Thyroid gland (tissue), 4 donors: ENCODE data around the gene FHIT. TPM values are rescaled to one million over a fixed set of nuclear protein-coding genes. Genes with fewer than 3 reads are reported as not detected.

ENCODE experiments used
- DNase-seq, 2 donors: peaks; one replicate each; pipeline ENCODE4 v3.0.0-alpha.2; 2019
- H3K27ac ChIP-seq, 3 donors: fragments of 200-600 bp; sonication (generic); 1 replicate in 2 of 3; 2 replicates in 1 of 3; pipeline ENCODE4 v1.5.1; 2016 to 2019; ENCODE audit warnings: mild to moderate bottlenecking in 1 of 3, moderate library complexity in 1 of 3
- H3K27me3 ChIP-seq: fragments of 200-600 bp; sonication (generic); one replicate; pipeline ENCODE4 v1.5.1; 2019
- H3K36me3 ChIP-seq, 2 donors: fragments of 200-600 bp; sonication (generic); one replicate each; pipeline ENCODE4 v1.5.1; 2016 to 2019
- H3K4me1 ChIP-seq, 2 donors: fragments of 200-600 bp; sonication (generic); one replicate each; pipeline ENCODE4 v1.5.1; 2017 to 2019
- H3K4me3 ChIP-seq, 3 donors: fragments of 200-600 bp; sonication (generic); replicated peaks in 1 of 3; 1 replicate in 2 of 3; 2 replicates in 1 of 3; pipeline ENCODE4 v1.5.1; 2016; ENCODE audit warnings: mild to moderate bottlenecking in 1 of 3
- H3K9me3 ChIP-seq: fragments of 200-600 bp; sonication (generic); one replicate; pipeline ENCODE4 v1.5.1; 2017
- CTCF ChIP-seq, 6 experiments: fragments of 200-600 bp in 3 of 6; fragments of 450-650 bp in 3 of 6; sonication (generic) in 3 of 6; IDR thresholded peaks; one replicate each; pipeline ENCODE4 v1.5.1; 2016 to 2019; ENCODE audit warnings: antibody characterized with exemption in 6 of 6, mild to moderate bottlenecking in 2 of 6, inconsistent platforms in 1 of 6, moderate library complexity in 1 of 6
- POLR2A ChIP-seq, 2 donors: fragments of 450-650 bp; IDR thresholded peaks; one replicate each; pipeline ENCODE4 v1.6.1; 2017; ENCODE audit warnings: antibody characterized with exemption in 2 of 2, mild to moderate bottlenecking in 2 of 2, moderate library complexity in 1 of 2
- WGBS, 2 donors: methylation state at CpG; one replicate each; pipeline ENCODE4 v1.1.5; 2017; 5-methylcytosine and 5-hydroxymethylcytosine counted together
- intact Hi-C: fragments of 100-400 bp; cut with DNase I; formaldehyde crosslinking; loops from one replicate; pipeline ENCODE4 v1.15.1; 2023
- total RNA-seq, 4 donors: library from RNA; depleted of rRNA; stranded (reverse); fragments of >200 nt; gene quantifications; one replicate each; pipeline ENCODE4 v1.2.3, GENCODE V29; 2016

FHIT gene
- total RNA-seq, 4 donors from 2014 or later = 12.2 to 18.9 (median 16.2) TPM

- Histone ChIP-seq H3K4me1 (peaks cover 7 to 8% of the 10 kb centered on the region in 2 donors), H3K4me3 (no peak overlapping the region), H3K36me3 (no peaks in the 10 kb centered on the region), H3K27ac (no peak overlapping the region), H3K27me3 (no peaks in the 10 kb centered on the region), H3K9me3 (no peaks in the 10 kb centered on the region)
- 82 to 95% methylated on average over 2 of the region's 2 CpGs for WGBS, 2 donors
- no peak for TF ChIP-seq POLR2A (IDR thresholded peaks at IDR 0.05)
- no peak for TF ChIP-seq CTCF (IDR thresholded peaks at IDR 0.05)
- no peak for DNase-seq
- intact Hi-C loops = no loop called here
These were observed 317.4 kb downstream of the FHIT start for GRCh38 chr3:60933824-60934223.

- intact Hi-C loops = no loop called here
- 83 to 95% methylated on average over 1 of the region's 1 CpG for WGBS, 2 donors
These were observed 318.6 kb downstream of the FHIT start for GRCh38 chr3:60932643-60933042.

GRCh38 chr3:60932170-60932569, 319.1 kb downstream of the FHIT start:
- no peaks in the 10 kb centered on the region for H3K36me3 ChIP-seq
- no peak for DNase-seq
- no peaks in the 10 kb centered on the region for H3K9me3 ChIP-seq
- TF ChIP-seq POLR2A (IDR thresholded peaks at IDR 0.05) (no peak), CTCF (IDR thresholded peaks at IDR 0.05) (no peak)
- H3K27ac ChIP-seq = no peak overlapping the region
- intact Hi-C loops = no loop called here
- WGBS, 2 donors = 54% methylated on average over 2 of the region's 2 CpGs
- H3K4me3 ChIP-seq = no peak overlapping the region
- no peaks in the 10 kb centered on the region for H3K27me3 ChIP-seq
- H3K4me1 ChIP-seq = peaks cover 7 to 8% of the 10 kb centered on the region in 2 donors

More at GRCh38 chr3:60932643-60933042, 318.6 kb downstream of the FHIT start:
- Histone ChIP-seq H3K9me3 (no peaks in the 10 kb centered on the region), H3K36me3 (no peaks in the 10 kb centered on the region), H3K27ac (no peak overlapping the region), H3K4me1 (peaks cover 7 to 8% of the 10 kb centered on the region in 2 donors), H3K27me3 (no peaks in the 10 kb centered on the region), H3K4me3 (no peak overlapping the region)
- DNase-seq = no peak
- TF ChIP-seq CTCF (IDR thresholded peaks at IDR 0.05) (no peak), POLR2A (IDR thresholded peaks at IDR 0.05) (no peak)

DNA sequence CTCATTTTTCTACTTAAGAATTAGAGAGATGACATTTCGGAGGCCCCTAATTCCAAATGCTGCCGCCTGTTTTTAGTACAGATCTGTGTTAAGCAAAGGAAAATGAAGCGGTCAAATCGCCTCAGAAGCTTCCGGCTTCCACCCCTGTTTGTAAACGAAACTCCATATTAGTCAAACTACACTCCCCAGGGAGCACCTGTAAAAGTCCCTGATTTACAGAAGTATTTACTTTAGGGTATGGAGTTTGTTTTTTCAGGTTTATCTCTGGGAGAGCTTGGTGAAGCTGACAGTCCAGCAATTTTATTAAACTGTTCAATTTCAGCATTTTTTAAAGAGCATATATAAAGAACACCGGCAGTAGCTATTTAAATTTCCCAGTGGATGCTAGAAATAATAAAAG, 319.8 kb downstream of the FHIT start:
- no peaks in the 10 kb centered on the region for H3K9me3 ChIP-seq
- H3K4me3 ChIP-seq = no peak overlapping the region
- H3K27ac ChIP-seq = no peak overlapping the region
- intact Hi-C loops = no loop called here
- no peaks in the 10 kb centered on the region for H3K27me3 ChIP-seq
- TF ChIP-seq POLR2A (IDR thresholded peaks at IDR 0.05) (no peak), CTCF (IDR thresholded peaks at IDR 0.05) (no peak)
- 47 to 59% methylated on average over 7 of the region's 7 CpGs for whole genome bisulfite sequencing, 2 donors
- no peak for DNase-seq
- peaks cover 7 to 8% of the 10 kb centered on the region in 2 donors for H3K4me1 ChIP-seq
- H3K36me3 ChIP-seq = no peaks in the 10 kb centered on the region

DNA sequence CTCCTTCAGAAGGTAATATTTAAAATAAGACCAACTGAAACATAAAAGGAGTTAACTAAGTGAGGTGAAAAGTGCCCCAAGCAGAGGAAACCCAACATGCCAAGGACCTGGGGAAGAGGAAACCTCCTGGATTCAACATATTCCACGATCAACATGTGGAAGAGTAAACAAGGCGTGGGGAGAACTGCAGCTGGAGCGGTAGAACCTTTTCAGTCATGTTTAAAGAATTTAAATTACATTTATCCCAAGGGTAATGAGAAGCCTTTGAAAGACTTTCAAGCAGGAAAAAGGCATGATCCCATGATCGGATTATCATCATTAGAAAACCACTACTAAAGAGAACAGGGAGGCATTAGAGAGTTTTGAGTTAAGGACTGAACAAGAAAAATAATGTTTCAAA, 330.7 kb downstream of the FHIT start:
- no peaks in the 10 kb centered on the region for H3K27me3 ChIP-seq
- intact Hi-C loops = no loop called here
- no peaks in the 10 kb centered on the region for H3K4me1 ChIP-seq
- H3K36me3 ChIP-seq = no peaks in the 10 kb centered on the region
- H3K9me3 ChIP-seq = no peaks in the 10 kb centered on the region
- 80 to 84% methylated on average over 4 of the region's 4 CpGs for WGBS, 2 donors
- H3K27ac ChIP-seq = no peak overlapping the region
- TF ChIP-seq CTCF (IDR thresholded peaks at IDR 0.05) = no peak
- no peak for TF ChIP-seq POLR2A (IDR thresholded peaks at IDR 0.05)
- no peak for DNase-seq
- H3K4me3 ChIP-seq = no peak overlapping the region
